ENCODE results near the gene USP9Y. TPM values are rescaled to one million over a fixed set of nuclear protein-coding genes. Genes with fewer than 3 reads are reported as not detected.

USP9Y gene
- total RNA-seq, 4 donors from 2014 or later, result 0.06 to 31.7 (median 10.7) TPM

GRCh38 chrY:12841368-12841767, 140.3 kb downstream of the USP9Y start:
- 72% methylated on average over 2 of the region's 2 CpGs; no CpG with 5 or more reads in 1 of the 2 donors for whole genome bisulfite sequencing, 2 donors
- Histone ChIP-seq H3K27me3 (no peaks in the 10 kb centered on the region), H3K4me1 (no peaks in the 10 kb centered on the region), H3K4me3 (no peak overlapping the region), H3K36me3 (peaks cover 0 to 75% (median 0%) of the 10 kb centered on the region in 3 donors), H3K27ac (no peak overlapping the region), H3K9me3 (no peaks in the 10 kb centered on the region)
- intact Hi-C loops (cut with DNase I), result no loop called here
- TF ChIP-seq, protein P1, sequence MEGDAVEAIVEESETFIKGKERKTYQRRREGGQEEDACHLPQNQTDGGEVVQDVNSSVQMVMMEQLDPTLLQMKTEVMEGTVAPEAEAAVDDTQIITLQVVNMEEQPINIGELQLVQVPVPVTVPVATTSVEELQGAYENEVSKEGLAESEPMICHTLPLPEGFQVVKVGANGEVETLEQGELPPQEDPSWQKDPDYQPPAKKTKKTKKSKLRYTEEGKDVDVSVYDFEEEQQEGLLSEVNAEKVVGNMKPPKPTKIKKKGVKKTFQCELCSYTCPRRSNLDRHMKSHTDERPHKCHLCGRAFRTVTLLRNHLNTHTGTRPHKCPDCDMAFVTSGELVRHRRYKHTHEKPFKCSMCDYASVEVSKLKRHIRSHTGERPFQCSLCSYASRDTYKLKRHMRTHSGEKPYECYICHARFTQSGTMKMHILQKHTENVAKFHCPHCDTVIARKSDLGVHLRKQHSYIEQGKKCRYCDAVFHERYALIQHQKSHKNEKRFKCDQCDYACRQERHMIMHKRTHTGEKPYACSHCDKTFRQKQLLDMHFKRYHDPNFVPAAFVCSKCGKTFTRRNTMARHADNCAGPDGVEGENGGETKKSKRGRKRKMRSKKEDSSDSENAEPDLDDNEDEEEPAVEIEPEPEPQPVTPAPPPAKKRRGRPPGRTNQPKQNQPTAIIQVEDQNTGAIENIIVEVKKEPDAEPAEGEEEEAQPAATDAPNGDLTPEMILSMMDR (IDR thresholded peaks at IDR 0.05), result no peak
- TF ChIP-seq POLR2A (IDR thresholded peaks at IDR 0.05), result no peak
- no peak for DNase-seq

DNA sequence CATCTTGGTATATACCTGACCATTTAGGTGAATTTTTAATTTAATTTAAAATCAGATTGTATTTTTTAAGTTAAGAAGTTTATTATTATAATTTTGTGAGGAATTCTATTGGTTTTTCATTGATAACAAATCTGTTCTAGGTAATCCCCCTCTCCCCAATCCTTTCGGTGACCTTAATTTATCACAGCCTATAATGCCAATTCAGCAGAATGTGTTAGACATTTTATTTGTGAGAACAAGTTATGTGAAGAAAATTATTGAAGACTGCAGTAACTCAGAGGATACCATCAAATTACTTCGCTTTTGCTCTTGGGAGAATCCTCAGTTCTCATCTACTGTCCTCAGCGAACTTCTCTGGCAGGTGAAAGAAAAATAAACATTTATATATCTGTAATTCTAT, 145.8 kb downstream of the USP9Y start:
- 95% methylated on average over 3 of the region's 3 CpGs; no CpG with 5 or more reads in 1 of the 2 donors for WGBS, 2 donors
- Histone ChIP-seq H3K27me3 (no peaks in the 10 kb centered on the region), H3K4me3 (no peak overlapping the region), H3K4me1 (no peaks in the 10 kb centered on the region), H3K27ac (no peak overlapping the region), H3K36me3 (peaks cover 0 to 63% (median 0%) of the 10 kb centered on the region in 3 donors), H3K9me3 (no peaks in the 10 kb centered on the region)
- intact Hi-C loops (cut with DNase I), result no loop called here
- TF ChIP-seq, protein P1 (IDR thresholded peaks at IDR 0.05), result no peak
- no peak for TF ChIP-seq POLR2A (IDR thresholded peaks at IDR 0.05)
- no peak for DNase-seq

DNA sequence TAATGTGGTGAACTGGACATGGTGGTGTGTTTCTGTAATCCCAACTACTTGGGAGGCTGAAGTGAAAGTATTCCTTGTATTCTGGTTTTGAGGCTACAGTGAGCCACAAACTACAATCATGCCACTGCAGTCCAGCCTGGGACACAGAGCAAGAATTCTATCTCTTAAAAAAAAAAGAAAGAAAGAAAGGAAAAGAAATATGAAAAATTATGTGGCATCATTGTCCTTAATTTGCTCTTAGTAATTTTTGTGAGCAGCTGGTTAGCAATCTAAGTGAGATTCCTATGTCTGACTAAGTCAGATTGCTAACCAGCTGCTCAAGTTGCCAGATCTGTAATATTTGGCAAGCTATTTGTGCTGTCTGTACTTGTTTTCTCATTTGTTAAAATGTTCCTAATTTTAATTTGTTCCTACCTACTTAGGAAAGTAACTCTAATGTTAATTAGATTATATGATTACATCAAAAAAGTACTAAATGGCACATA, 154.8 kb downstream of the USP9Y start:
- no peak for DNase-seq
- Histone ChIP-seq H3K27me3 (no peaks in the 10 kb centered on the region), H3K4me3 (no peak overlapping the region), H3K9me3 (no peaks in the 10 kb centered on the region), H3K4me1 (no peaks in the 10 kb centered on the region), H3K27ac (no peak overlapping the region), H3K36me3 (peaks cover 0 to 80% (median 0%) of the 10 kb centered on the region in 3 donors)
- intact Hi-C loops (cut with DNase I), result no loop called here
- TF ChIP-seq, protein P1 (IDR thresholded peaks at IDR 0.05), result no peak
- TF ChIP-seq POLR2A (IDR thresholded peaks at IDR 0.05), result no peak

DNA sequence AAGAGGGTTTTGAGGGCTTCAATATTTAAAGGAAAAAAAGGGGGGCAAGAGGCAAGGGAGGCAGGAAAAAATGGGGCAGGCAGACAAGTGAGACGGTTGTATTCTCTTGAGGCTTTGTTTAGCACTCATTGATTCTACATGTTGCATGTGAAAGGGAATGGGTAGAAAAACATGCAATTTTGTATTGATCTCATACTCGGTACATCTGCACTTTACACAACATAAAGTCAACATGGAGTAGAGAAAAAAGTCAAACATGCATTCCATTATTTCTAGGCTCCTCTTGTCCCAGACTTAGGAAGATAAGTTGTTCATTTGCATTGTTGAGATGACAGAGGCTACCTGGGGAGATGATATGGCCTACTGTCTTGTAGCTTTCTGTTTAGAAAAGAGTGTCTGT, 166.9 kb downstream of the USP9Y start:
- no peak for DNase-seq
- Histone ChIP-seq H3K27me3 (no peaks in the 10 kb centered on the region), H3K36me3 (no peaks in the 10 kb centered on the region), H3K9me3 (no peaks in the 10 kb centered on the region), H3K27ac (no peak overlapping the region), H3K4me1 (no peaks in the 10 kb centered on the region), H3K4me3 (no peak overlapping the region)
- intact Hi-C loops (cut with DNase I), result no loop called here
- TF ChIP-seq POLR2A (IDR thresholded peaks at IDR 0.05), result no peak
- TF ChIP-seq, protein P1 (IDR thresholded peaks at IDR 0.05), result no peak
- WGBS, 2 donors, result 70% methylated on average over 2 of the region's 2 CpGs; no CpG with 5 or more reads in 1 of the 2 donors

- TF ChIP-seq, protein P1 (IDR thresholded peaks at IDR 0.05), result no peak
- no peak for TF ChIP-seq POLR2A (IDR thresholded peaks at IDR 0.05)
- Histone ChIP-seq H3K36me3 (no peaks in the 10 kb centered on the region), H3K9me3 (no peaks in the 10 kb centered on the region), H3K27me3 (no peaks in the 10 kb centered on the region), H3K27ac (no peak overlapping the region), H3K4me3 (no peak overlapping the region), H3K4me1 (no peaks in the 10 kb centered on the region)
- intact Hi-C loops (cut with DNase I), result no loop called here
- DNase-seq, result no peak
These were observed 195.9 kb downstream of the USP9Y start for GRCh38 chrY:12896973-12897372.

All from esophagus squamous epithelium (tissue), 5 donors.